ENCODE measurements around the gene TBC1D22A.

TBC1D22A gene

DNA sequence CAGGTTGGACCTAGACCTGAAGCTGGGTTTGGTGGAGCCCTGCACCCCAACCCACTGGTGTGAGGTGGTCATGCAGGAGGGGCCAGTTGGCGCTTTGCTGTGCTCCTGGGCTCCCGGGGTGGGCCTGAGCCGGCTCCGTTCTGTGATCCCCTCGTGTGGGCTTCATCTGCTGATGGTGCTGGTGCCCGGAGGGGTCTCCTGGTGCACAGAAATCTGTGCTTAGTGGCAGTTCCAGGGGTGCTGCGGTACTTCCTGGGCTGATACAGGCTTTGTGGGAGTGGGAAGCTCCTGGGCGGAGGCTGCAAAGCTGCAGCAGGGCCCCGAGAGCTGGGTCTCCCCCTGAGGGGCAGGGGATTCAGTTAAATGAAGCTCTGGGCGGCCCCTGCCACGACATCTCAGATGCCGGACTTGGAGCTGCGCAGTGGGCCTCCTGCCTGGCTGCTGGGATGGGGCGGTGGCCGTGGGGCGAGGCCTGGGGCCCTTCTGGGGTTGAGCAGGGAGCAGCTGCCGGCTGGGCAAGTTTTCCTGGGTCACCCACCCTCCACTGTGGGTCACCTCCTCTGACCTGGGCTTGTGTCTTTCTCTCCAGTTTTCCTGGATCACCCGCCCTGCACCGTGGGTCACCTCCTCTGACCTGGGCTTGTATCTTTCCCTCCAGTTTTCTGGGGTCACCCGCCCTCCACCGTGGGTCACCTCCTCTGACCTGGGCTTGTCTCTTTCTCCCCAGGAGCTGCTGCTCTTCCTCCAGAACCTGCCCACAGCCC is 410.5 kb downstream of the TBC1D22A start:
- H3K4me3 ChIP-seq: no peak overlapping the region
- H3K9me3 ChIP-seq: peaks cover 0 to 7% (median 6%) of the 10 kb centered on the region in 3 donors
- H3K27me3 ChIP-seq: no peaks in the 10 kb centered on the region
- intact Hi-C loops (cut with DNase I; ENCODE audit: low total_unique reads): no loop called here
- no peak overlapping the region for H3K27ac ChIP-seq
- TF ChIP-seq, protein P1, sequence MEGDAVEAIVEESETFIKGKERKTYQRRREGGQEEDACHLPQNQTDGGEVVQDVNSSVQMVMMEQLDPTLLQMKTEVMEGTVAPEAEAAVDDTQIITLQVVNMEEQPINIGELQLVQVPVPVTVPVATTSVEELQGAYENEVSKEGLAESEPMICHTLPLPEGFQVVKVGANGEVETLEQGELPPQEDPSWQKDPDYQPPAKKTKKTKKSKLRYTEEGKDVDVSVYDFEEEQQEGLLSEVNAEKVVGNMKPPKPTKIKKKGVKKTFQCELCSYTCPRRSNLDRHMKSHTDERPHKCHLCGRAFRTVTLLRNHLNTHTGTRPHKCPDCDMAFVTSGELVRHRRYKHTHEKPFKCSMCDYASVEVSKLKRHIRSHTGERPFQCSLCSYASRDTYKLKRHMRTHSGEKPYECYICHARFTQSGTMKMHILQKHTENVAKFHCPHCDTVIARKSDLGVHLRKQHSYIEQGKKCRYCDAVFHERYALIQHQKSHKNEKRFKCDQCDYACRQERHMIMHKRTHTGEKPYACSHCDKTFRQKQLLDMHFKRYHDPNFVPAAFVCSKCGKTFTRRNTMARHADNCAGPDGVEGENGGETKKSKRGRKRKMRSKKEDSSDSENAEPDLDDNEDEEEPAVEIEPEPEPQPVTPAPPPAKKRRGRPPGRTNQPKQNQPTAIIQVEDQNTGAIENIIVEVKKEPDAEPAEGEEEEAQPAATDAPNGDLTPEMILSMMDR (IDR thresholded peaks at IDR 0.05): no peak
- DNase-seq: peak; percentile 11 to 57
- peaks cover 28 to 61% (median 49%) of the 10 kb centered on the region in 3 donors for H3K36me3 ChIP-seq
- H3K4me1 ChIP-seq: no peaks in the 10 kb centered on the region

DNA sequence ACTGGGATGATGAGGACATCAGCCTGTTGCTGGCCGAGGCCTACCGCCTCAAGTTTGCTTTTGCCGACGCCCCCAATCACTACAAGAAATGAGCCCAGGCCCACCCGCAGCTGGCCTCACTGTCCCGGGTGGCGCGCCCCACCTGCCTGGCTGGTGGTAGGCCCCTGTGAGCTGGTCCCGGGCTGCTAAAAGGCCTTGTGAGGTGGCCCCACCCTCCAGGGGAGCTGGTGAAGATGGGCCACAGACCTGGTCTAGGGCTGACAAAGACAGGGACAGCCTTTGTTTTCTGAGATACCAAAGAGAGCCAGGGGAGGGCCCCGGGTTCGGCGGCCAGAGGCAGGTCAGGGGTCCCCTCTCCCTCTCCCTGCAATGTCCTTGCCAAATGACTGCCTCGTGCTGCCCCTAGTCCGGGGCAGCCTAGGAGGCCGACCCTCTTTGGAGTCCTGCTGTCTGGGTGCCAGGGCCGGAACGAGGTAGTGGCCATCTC is 411.1 kb downstream of the TBC1D22A start:
- TF ChIP-seq, protein P1 (IDR thresholded peaks at IDR 0.05): no peak
- peaks cover 0 to 7% (median 6%) of the 10 kb centered on the region in 3 donors for H3K9me3 ChIP-seq
- no peaks in the 10 kb centered on the region for H3K4me1 ChIP-seq
- peaks cover 28 to 61% (median 49%) of the 10 kb centered on the region in 3 donors for H3K36me3 ChIP-seq
- no peak overlapping the region for H3K27ac ChIP-seq
- no peak overlapping the region for H3K4me3 ChIP-seq
- peak; percentile 11 to 45 for DNase-seq
- no peaks in the 10 kb centered on the region for H3K27me3 ChIP-seq
- intact Hi-C loops (cut with DNase I; ENCODE audit: low total_unique reads): no loop called here

DNA sequence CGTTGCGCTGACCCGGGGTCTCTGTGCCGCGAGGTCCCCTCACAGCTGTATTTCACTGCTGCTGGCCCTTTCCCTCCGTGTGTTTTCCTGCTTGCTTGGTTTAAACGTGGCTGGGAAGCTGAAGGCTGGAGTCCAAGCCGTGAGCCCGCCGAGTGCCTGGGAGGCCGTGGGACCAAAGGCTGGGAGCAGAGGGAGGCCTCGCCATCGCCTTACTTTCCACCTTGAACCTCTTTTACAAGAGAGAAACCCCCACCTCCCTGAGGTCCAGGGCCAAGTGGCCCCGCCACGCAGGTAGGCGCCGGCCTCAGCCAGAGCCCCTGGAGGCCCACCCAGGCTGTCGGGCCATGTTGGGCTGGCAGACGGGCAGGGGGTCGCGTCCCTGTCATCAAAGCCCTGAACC is 411.6 kb downstream of the TBC1D22A start:
- H3K4me1 ChIP-seq: no peaks in the 10 kb centered on the region
- peaks cover 0 to 7% (median 6%) of the 10 kb centered on the region in 3 donors for H3K9me3 ChIP-seq
- no peak overlapping the region for H3K4me3 ChIP-seq
- TF ChIP-seq, protein P1 (IDR thresholded peaks at IDR 0.05): no peak
- no peaks in the 10 kb centered on the region for H3K27me3 ChIP-seq
- intact Hi-C loops (cut with DNase I; ENCODE audit: low total_unique reads): no loop called here
- peaks cover 24 to 56% (median 44%) of the 10 kb centered on the region in 3 donors for H3K36me3 ChIP-seq
- no peak overlapping the region for H3K27ac ChIP-seq
- DNase-seq: no peak

DNA sequence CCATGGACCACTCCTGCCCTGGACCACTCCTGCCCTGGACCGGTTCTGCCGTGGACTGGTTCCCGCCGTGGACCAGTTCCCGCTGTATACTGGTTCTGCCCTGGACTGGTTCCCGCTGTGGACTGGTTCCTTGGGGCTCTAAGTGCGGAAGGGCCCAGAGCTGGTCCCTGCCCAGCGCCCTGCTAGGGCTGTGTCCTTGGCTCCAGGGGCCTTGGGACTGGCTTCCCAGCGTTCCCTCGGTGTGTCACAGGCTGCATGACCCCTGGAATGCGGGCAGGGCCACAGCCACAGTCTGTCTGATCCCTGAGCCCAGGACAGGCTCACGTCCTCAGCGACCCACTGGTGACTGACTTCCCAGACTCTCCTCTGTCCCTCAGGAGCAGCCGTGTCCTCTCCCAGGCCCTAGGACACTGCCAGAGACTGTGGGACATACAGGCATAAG is 412.2 kb downstream of the TBC1D22A start:
- H3K27ac ChIP-seq: no peak overlapping the region

DNA sequence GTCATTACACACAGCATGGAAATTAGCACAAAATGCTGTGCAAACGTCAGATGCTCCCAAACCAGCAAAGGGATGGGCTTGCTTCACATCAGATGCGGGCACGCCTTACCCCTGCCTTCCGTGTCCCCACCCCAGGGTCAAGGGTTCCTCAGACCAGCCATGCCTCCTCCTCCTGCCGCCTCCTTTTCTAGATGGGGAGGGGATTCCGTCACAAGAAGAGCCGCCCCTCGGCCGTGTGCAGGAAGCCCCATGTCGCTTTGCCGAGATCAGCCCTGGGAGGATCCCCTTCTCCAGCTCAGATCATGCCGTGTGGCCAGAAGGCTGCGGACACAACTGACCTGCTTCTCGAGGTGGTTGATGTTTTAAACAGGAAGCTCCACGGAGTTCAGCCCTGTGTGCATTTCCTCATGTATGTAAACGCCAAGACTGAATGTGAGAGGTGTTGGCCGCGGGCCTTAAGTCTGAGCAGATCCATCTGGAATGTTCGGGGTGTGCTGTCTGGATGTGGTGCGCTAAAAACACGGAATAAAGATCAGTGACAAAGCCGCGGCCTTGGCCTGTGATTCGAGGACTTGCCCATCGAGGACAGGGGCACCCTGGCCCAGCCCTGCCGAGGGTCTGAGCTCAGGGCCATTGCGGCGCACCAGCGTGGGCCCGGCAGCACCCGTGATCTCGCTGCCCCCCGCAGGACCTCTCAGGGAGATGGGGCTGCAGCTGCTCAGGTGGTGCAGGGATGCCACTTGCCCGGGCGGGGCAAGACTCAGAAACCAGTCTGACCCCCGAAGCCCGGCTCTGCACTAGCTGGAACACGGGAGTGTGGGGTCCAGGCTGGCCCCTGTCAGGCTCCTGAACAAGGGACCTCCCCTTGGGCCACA is 412.9 kb downstream of the TBC1D22A start:
- TF ChIP-seq, protein P1 (IDR thresholded peaks at IDR 0.05): no peak
- H3K4me1 ChIP-seq: no peaks in the 10 kb centered on the region
- H3K27me3 ChIP-seq: no peaks in the 10 kb centered on the region
- no peak overlapping the region for H3K4me3 ChIP-seq
- peaks cover 21 to 47% (median 39%) of the 10 kb centered on the region in 3 donors for H3K36me3 ChIP-seq
- peak; percentile 12 to 62 for DNase-seq
- intact Hi-C loops (cut with DNase I; ENCODE audit: low total_unique reads): no loop called here
- peaks cover 0 to 7% (median 6%) of the 10 kb centered on the region in 3 donors for H3K9me3 ChIP-seq
- H3K27ac ChIP-seq: no peak overlapping the region

More for the DNA sequence above, 412.2 kb downstream of the TBC1D22A start:
- DNase-seq: peak; percentile 9 to 63
- Histone ChIP-seq H3K36me3 (peaks cover 21 to 50% (median 40%) of the 10 kb centered on the region in 3 donors), H3K4me3 (no peak overlapping the region), H3K4me1 (no peaks in the 10 kb centered on the region), H3K27me3 (no peaks in the 10 kb centered on the region), H3K9me3 (peaks cover 0 to 7% (median 6%) of the 10 kb centered on the region in 3 donors)
- TF ChIP-seq, protein P1 (IDR thresholded peaks at IDR 0.05): no peak
- intact Hi-C loops (cut with DNase I; ENCODE audit: low total_unique reads): no loop called here
